Caco-2 (cell line): ENCODE measurements around the gene MACROD2. TPM values are rescaled to one million over a fixed set of nuclear protein-coding genes. Genes with fewer than 3 reads are reported as not detected.
A peak's percentile ranks its signal among the peaks of the same experiment; 100 is the strongest.

Experiments used
- BruUV-seq: library from RNA; stranded (reverse); fragments of 400-500 nt; replicated peaks from 2 replicates; lab custom pipeline; 2021; lab: Mats Ljungman, UMichigan
- CTCF ChIA-PET: fragments of 300-600 bp; sonication (Branson Sonifier 250); formaldehyde crosslinking; loops from one replicate; lab custom pipeline; 2022; ENCODE audit warnings: antibody characterized with exemption; lab: Charles Lee
- POLR2A ChIA-PET: fragments of 300-600 bp; sonication (Branson Sonifier 250); formaldehyde crosslinking; loops from one replicate; lab custom pipeline; 2022; ENCODE audit warnings: antibody characterized with exemption; lab: Charles Lee
- DNase-seq, 2 experiments: peaks; one replicate each; pipeline versions ENCODE4 v3.0.0 to v3.0.0-alpha.2; 2020 to 2022
- H3K27me3 ChIP-seq: replicated peaks from 2 replicates; pipeline ENCODE4 v1.6.0; 2011; ENCODE audit warnings: low read length; ENCODE audit not compliant: control insufficient read depth, insufficient read depth
- H3K36me3 ChIP-seq: 2 replicates; pipeline ENCODE4 v1.5.1; 2011; ENCODE audit warnings: low read length; ENCODE audit not compliant: control insufficient read depth, insufficient read depth
- H3K4me1 ChIP-seq: fragments of 250-450 bp; sonication (Bioruptor Pico); 2 replicates; pipeline ENCODE4 v1.5.1; 2020; ENCODE audit warnings: mild to moderate bottlenecking
- H3K4me3 ChIP-seq: 2 replicates; pipeline ENCODE4 v1.5.1; 2011; ENCODE audit warnings: low read depth, mild to moderate bottlenecking, control low read depth, low read length
- H3K9me3 ChIP-seq: fragments of 250-450 bp; sonication (Bioruptor Pico); 2 replicates; pipeline ENCODE4 v1.5.1; 2020; ENCODE audit warnings: mild to moderate bottlenecking, moderate library complexity
- H3K27ac Mint-ChIP-seq: one replicate; pipeline ENCODE4 v1.8.0; 2022; ENCODE audit warnings: mixed read lengths; ENCODE audit not compliant: unreplicated experiment
- H3K27me3 Mint-ChIP-seq: one replicate; pipeline ENCODE4 v1.8.0; 2022; ENCODE audit warnings: mixed read lengths; ENCODE audit not compliant: insufficient read depth, unreplicated experiment
- H3K36me3 Mint-ChIP-seq: one replicate; pipeline ENCODE4 v1.8.0; 2022; ENCODE audit warnings: mild to moderate bottlenecking, mixed read lengths; ENCODE audit not compliant: insufficient read depth, unreplicated experiment
- H3K4me1 Mint-ChIP-seq: one replicate; pipeline ENCODE4 v1.8.0; 2022; ENCODE audit warnings: low read depth, mixed read lengths; ENCODE audit not compliant: unreplicated experiment
- H3K4me3 Mint-ChIP-seq: one replicate; pipeline ENCODE4 v1.8.0; 2022; ENCODE audit warnings: mild to moderate bottlenecking, moderate library complexity, mixed read lengths; ENCODE audit not compliant: unreplicated experiment
- H3K9me3 Mint-ChIP-seq: one replicate; pipeline ENCODE4 v1.8.0; 2022; ENCODE audit warnings: mixed read lengths; ENCODE audit not compliant: unreplicated experiment
- intact Hi-C: fragments of 100-400 bp; cut with micrococcal nuclease; formaldehyde crosslinking; loops from one replicate; pipeline ENCODE4 v1.10.0; 2022; ENCODE audit not compliant: unreplicated experiment
- total RNA-seq: library from RNA; stranded (reverse); gene quantifications from 2 replicates; pipeline ENCODE4 v1.2.3, GENCODE V29; 2022
- TF ChIP-seq, protein P1 (sequence below), 2 experiments: fragments of 200-600 bp in 1 of 2; IDR thresholded peaks; 1 replicate in 1 of 2; 2 replicates in 1 of 2; pipeline versions ENCODE4 v1.5.1 to v1.8.0; 2011 to 2022; ENCODE audit warnings: antibody characterized with exemption in 1 of 2, control low read depth in 1 of 2, inconsistent platforms in 1 of 2, low read depth in 1 of 2, low read length in 1 of 2, mild to moderate bottlenecking in 1 of 2, moderate library complexity in 1 of 2; ENCODE audit not compliant: insufficient read depth in 1 of 2, severe bottlenecking in 1 of 2, unreplicated experiment in 1 of 2

MACROD2 gene
- total RNA-seq, 1 experiment from 2014 or later = 6.4 TPM

DNA sequence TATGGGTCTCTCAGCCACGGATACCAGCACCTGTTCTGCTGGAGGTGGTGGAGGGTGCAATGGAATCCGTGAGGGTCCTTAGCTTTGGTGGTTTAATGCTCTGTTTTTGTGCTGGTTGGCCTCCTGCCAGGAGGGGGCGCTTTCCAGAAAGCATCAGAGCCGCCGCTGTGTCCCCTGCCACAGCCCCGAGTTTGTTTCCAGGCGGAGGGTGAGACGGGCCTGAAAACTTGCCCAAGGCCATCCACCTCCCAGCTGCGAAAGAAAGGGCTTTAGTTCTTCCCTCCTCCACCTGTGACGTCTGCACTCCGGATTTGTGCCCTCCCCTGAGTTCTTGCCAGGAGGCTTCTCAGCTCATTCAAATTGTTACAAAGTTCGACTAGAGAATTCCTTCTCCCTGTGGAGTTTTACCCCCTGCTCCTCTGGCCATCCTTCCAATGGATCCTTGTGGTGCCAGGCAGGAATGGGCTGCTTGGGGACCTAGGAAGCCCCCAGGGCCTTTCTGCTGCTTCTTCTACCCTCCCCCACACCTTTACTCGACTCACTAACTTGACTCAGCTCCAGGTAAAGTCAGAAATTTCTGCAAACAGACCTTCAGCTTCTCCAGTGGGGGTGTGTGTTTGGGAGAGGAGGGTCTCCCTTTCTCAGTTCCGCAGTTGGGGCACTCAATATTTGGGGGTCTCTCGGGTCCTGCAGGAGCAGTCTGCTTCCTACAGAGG, 1704.3 kb downstream of the MACROD2 start:
- H3K9me3 Mint-ChIP-seq = peaks cover 15% of the 10 kb centered on the region
- peak overlapping the region; percentile 72 for H3K4me3 Mint-ChIP-seq
- peak overlapping the region; percentile 48 for H3K27ac Mint-ChIP-seq
- H3K4me3 ChIP-seq = peak overlapping the region; percentile 32
- intact Hi-C loops = loop anchor here (10.0 kb wide), 2 partner anchors 235 to 775 kb away; no protein-coding TSS in a partner anchor
- no peaks in the 10 kb centered on the region for H3K36me3 ChIP-seq
- H3K4me1 Mint-ChIP-seq = peaks cover 9% of the 10 kb centered on the region
- no TSS peak for BruUV-seq
- no peaks in the 10 kb centered on the region; the same call in none of the 2 replicates for H3K4me1 ChIP-seq
- no peaks in the 10 kb centered on the region for H3K36me3 Mint-ChIP-seq
- H3K9me3 ChIP-seq = no peaks in the 10 kb centered on the region
- peak; percentile 78 to 83 for DNase-seq
- CTCF ChIA-PET = interaction anchor here (0.9 kb wide), 1 partner anchor 13 kb away, joined by 5 read pairs; no protein-coding TSS in a partner anchor
- no peaks in the 10 kb centered on the region for H3K27me3 ChIP-seq
- TF ChIP-seq, protein P1, sequence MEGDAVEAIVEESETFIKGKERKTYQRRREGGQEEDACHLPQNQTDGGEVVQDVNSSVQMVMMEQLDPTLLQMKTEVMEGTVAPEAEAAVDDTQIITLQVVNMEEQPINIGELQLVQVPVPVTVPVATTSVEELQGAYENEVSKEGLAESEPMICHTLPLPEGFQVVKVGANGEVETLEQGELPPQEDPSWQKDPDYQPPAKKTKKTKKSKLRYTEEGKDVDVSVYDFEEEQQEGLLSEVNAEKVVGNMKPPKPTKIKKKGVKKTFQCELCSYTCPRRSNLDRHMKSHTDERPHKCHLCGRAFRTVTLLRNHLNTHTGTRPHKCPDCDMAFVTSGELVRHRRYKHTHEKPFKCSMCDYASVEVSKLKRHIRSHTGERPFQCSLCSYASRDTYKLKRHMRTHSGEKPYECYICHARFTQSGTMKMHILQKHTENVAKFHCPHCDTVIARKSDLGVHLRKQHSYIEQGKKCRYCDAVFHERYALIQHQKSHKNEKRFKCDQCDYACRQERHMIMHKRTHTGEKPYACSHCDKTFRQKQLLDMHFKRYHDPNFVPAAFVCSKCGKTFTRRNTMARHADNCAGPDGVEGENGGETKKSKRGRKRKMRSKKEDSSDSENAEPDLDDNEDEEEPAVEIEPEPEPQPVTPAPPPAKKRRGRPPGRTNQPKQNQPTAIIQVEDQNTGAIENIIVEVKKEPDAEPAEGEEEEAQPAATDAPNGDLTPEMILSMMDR (IDR thresholded peaks at IDR 0.05; ENCODE audit: insufficient read depth in 1 of 2, low read depth in 1 of 2, low read length in 1 of 2, severe bottlenecking in 1 of 2, unreplicated experiment in 1 of 2) = peak; percentile 38 to 55
- POLR2A ChIA-PET = interaction anchor here (1.4 kb wide), 1 partner anchor 201 kb away, joined by 4 read pairs; no protein-coding TSS in a partner anchor
- H3K27me3 Mint-ChIP-seq = no peaks in the 10 kb centered on the region

DNA sequence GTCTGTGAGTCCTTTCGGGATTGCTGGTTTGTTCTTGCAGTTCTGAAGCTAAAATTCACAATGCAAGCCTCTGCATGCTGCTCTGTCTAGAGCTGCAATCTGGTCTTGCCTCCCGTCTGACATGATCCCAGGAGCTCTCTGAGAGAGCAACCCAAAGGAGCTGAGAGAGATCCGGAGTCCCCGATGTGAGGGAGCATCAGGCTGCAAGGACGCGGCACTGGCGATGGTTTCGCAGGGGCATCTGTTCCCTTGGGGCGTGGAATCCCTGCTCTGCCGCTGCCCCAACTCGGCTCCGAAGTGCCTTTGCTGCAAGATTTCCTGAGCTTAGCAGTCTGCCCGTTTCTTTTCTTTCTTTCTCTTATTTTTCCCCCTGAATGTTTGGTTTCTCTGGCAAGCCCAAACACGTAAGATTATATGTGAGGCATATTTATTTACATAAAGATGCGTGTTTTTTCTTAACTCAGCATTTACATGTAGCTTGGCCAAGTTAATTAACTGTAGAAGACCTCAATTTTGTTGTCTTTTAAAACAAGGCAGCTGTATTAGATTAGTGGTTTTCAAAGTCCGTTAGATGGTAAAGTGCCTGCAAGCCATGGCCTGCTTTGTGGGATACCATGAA, 1704.9 kb downstream of the MACROD2 start:
- no peaks in the 10 kb centered on the region for H3K36me3 Mint-ChIP-seq
- peak overlapping the region; percentile 32 for H3K4me3 ChIP-seq
- H3K27me3 ChIP-seq = no peaks in the 10 kb centered on the region
- peak overlapping the region; percentile 48 for H3K27ac Mint-ChIP-seq
- ChIA-PET POLR2A (interaction anchor here (1.4 kb wide), 1 partner anchor 202 kb away, joined by 4 read pairs; no protein-coding TSS in a partner anchor), CTCF (interaction anchor here (0.9 kb wide), 1 partner anchor 13 kb away, joined by 5 read pairs; no protein-coding TSS in a partner anchor)
- no peaks in the 10 kb centered on the region for H3K27me3 Mint-ChIP-seq
- DNase-seq = peak in 1 of 2 experiments; percentile 13
- intact Hi-C loops = loop anchor here (10.0 kb wide), 2 partner anchors 235 to 775 kb away; no protein-coding TSS in a partner anchor
- no peaks in the 10 kb centered on the region for H3K36me3 ChIP-seq
- TSS peak; percentile 70 for BruUV-seq
- peaks cover 15% of the 10 kb centered on the region for H3K9me3 Mint-ChIP-seq
- no peaks in the 10 kb centered on the region; the same call in none of the 2 replicates for H3K4me1 ChIP-seq
- TF ChIP-seq, protein P1 (IDR thresholded peaks at IDR 0.05; ENCODE audit: insufficient read depth in 1 of 2, low read depth in 1 of 2, low read length in 1 of 2, severe bottlenecking in 1 of 2, unreplicated experiment in 1 of 2) = no peak
- peak overlapping the region; percentile 72 for H3K4me3 Mint-ChIP-seq
- H3K9me3 ChIP-seq = no peaks in the 10 kb centered on the region
- peaks cover 9% of the 10 kb centered on the region for H3K4me1 Mint-ChIP-seq

DNA sequence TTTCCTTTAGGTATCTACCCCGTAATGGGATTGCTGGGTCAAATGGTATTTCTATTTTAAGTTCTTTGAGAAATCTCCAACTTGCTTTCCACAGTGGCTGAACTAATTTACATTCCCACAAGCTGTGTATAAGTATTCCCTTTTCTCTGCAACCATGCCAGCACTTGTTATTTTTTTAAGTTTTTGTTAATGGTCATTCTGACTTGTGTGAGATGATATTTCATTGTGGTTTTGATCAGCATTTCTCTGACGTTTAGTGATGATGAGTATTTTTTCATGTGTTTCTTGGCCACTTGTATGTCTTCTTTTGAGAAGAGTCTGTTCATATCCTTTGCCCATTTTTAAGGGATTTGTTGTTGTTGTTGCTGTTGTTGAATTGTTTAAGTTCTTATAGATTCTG, 1706.8 kb downstream of the MACROD2 start:
- POLR2A ChIA-PET = no interaction called here
- H3K27me3 ChIP-seq = no peaks in the 10 kb centered on the region
- H3K9me3 Mint-ChIP-seq = peaks cover 6% of the 10 kb centered on the region
- CTCF ChIA-PET = no interaction called here
- no peak for DNase-seq
- no peak overlapping the region for H3K4me3 ChIP-seq
- BruUV-seq = no TSS peak
- no peaks in the 10 kb centered on the region for H3K36me3 ChIP-seq
- TF ChIP-seq, protein P1 (IDR thresholded peaks at IDR 0.05; ENCODE audit: insufficient read depth in 1 of 2, low read depth in 1 of 2, low read length in 1 of 2, severe bottlenecking in 1 of 2, unreplicated experiment in 1 of 2) = no peak
- intact Hi-C loops = loop anchor here (10.0 kb wide), 2 partner anchors 233 to 773 kb away; no protein-coding TSS in a partner anchor
- peaks cover 9% of the 10 kb centered on the region for H3K4me1 Mint-ChIP-seq
- H3K27me3 Mint-ChIP-seq = no peaks in the 10 kb centered on the region
- H3K27ac Mint-ChIP-seq = no peak overlapping the region
- no peaks in the 10 kb centered on the region for H3K9me3 ChIP-seq
- no peaks in the 10 kb centered on the region; the same call in none of the 2 replicates for H3K4me1 ChIP-seq
- H3K4me3 Mint-ChIP-seq = no peak overlapping the region
- H3K36me3 Mint-ChIP-seq = no peaks in the 10 kb centered on the region
